Gastrocnemius medialis (tissue), 4 donors: ENCODE measurements around the gene RBM47. TPM values are rescaled to one million over a fixed set of nuclear protein-coding genes. Genes with fewer than 3 reads are reported as not detected.
"Not testable (repeated sequence)": the region's sequence is repeated elsewhere in the genome, so short reads cannot be mapped to it uniquely, and the experiment has no call there.

Source experiments
- ATAC-seq, 2 donors: fragments of 150-250 bp; one replicate each; pipeline ENCODE4 v1.9.1; 2016
- DNase-seq, 2 donors: peaks; one replicate each; pipeline ENCODE4 v3.0.0-alpha.2; 2019
- H3K27ac ChIP-seq, 4 donors: fragments of 200-600 bp; sonication (generic); 1 replicate in 1 of 4; 2 replicates in 3 of 4; pipeline ENCODE4 v1.5.1; 2016 to 2018; ENCODE audit warnings: mild to moderate bottlenecking in 2 of 4, moderate library complexity in 1 of 4
- H3K27me3 ChIP-seq, 3 donors: fragments of 200-600 bp; sonication (generic) in 2 of 3; 1 replicate in 1 of 3; 2 replicates in 2 of 3; pipeline versions ENCODE4 v1.5.1 to v1.6.0; 2016 to 2019; ENCODE audit warnings: mild to moderate bottlenecking in 1 of 3, moderate library complexity in 1 of 3
- H3K36me3 ChIP-seq, 2 donors: fragments of 200-600 bp; sonication (generic) in 1 of 2; one replicate each; pipeline ENCODE4 v1.5.1; 2017 to 2018
- H3K4me1 ChIP-seq, 2 donors: fragments of 200-600 bp; sonication (generic) in 1 of 2; one replicate each; pipeline ENCODE4 v1.5.1; 2016 to 2017; ENCODE audit warnings: mild to moderate bottlenecking in 2 of 2
- H3K4me3 ChIP-seq, 4 donors: fragments of 200-600 bp; sonication (generic) in 3 of 4; 1 replicate in 1 of 4; 2 replicates in 3 of 4; pipeline ENCODE4 v1.5.1; 2016 to 2019; ENCODE audit warnings: mild to moderate bottlenecking in 2 of 4
- H3K9me3 ChIP-seq, 3 donors: fragments of 200-600 bp; sonication (generic) in 2 of 3; 1 replicate in 1 of 3; 2 replicates in 2 of 3; pipeline ENCODE4 v1.5.1; 2016 to 2019
- POLR2A ChIP-seq, 2 donors: fragments of 450-650 bp; IDR thresholded peaks; one replicate each; pipeline ENCODE4 v1.6.1; 2017; ENCODE audit warnings: antibody characterized with exemption in 2 of 2, mild to moderate bottlenecking in 2 of 2, moderate library complexity in 2 of 2
- in situ Hi-C, 4 donors: fragments of 200-750 bp; cut with MboI; loops; one replicate each; pipeline versions ENCODE4 v1.15.0 to v1.8.0; 2017; ENCODE audit warnings: low sequenced_read_pairs in 4 of 4
- intact Hi-C: fragments of 100-400 bp; cut with DNase I; formaldehyde crosslinking; loops from one replicate; pipeline ENCODE4 v1.15.1; 2023; ENCODE audit warnings: low total_unique reads
- total RNA-seq, 4 donors: library from RNA; depleted of rRNA; stranded (reverse); fragments of >200 nt; gene quantifications; one replicate each; pipeline versions ENCODE4 v1.1.0 to v1.2.3, GENCODE V29; 2016
- TF ChIP-seq, protein P1 (sequence below), 5 experiments: fragments of 450-650 bp in 3 of 5; fragments of 200-600 bp in 2 of 5; sonication (generic) in 2 of 5; IDR thresholded peaks in 4 of 5; conservative IDR thresholded peaks in 1 of 5; 1 replicate in 4 of 5; 2 replicates in 1 of 5; pipeline ENCODE4 v1.5.1; 2016 to 2019; ENCODE audit warnings: antibody characterized with exemption in 5 of 5, mild to moderate bottlenecking in 3 of 5, moderate library complexity in 3 of 5

RBM47 gene
- total RNA-seq, 4 donors from 2014 or later: 1.5 to 8.7 (median 4.3) TPM

GRCh38 chr4:40546969-40547788 lies 82.5 kb downstream of the RBM47 start:
- H3K27me3 ChIP-seq: no peaks in the 10 kb centered on the region
- no peak for ATAC-seq
- no peak for TF ChIP-seq POLR2A (IDR thresholded peaks at IDR 0.05)
- TF ChIP-seq, protein P1, sequence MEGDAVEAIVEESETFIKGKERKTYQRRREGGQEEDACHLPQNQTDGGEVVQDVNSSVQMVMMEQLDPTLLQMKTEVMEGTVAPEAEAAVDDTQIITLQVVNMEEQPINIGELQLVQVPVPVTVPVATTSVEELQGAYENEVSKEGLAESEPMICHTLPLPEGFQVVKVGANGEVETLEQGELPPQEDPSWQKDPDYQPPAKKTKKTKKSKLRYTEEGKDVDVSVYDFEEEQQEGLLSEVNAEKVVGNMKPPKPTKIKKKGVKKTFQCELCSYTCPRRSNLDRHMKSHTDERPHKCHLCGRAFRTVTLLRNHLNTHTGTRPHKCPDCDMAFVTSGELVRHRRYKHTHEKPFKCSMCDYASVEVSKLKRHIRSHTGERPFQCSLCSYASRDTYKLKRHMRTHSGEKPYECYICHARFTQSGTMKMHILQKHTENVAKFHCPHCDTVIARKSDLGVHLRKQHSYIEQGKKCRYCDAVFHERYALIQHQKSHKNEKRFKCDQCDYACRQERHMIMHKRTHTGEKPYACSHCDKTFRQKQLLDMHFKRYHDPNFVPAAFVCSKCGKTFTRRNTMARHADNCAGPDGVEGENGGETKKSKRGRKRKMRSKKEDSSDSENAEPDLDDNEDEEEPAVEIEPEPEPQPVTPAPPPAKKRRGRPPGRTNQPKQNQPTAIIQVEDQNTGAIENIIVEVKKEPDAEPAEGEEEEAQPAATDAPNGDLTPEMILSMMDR (IDR thresholded peaks at IDR 0.05 in 4 of 5, conservative IDR thresholded peaks at IDR 0.05 in 1 of 5): no peak
- DNase-seq: no peak
- in situ Hi-C loops (no loop called here), intact Hi-C loops (no loop called here)
- no peak overlapping the region for H3K4me3 ChIP-seq
- H3K36me3 ChIP-seq: no peaks in the 10 kb centered on the region
- H3K27ac ChIP-seq: no peak overlapping the region
- no peaks in the 10 kb centered on the region for H3K9me3 ChIP-seq
- no peaks in the 10 kb centered on the region for H3K4me1 ChIP-seq

DNA sequence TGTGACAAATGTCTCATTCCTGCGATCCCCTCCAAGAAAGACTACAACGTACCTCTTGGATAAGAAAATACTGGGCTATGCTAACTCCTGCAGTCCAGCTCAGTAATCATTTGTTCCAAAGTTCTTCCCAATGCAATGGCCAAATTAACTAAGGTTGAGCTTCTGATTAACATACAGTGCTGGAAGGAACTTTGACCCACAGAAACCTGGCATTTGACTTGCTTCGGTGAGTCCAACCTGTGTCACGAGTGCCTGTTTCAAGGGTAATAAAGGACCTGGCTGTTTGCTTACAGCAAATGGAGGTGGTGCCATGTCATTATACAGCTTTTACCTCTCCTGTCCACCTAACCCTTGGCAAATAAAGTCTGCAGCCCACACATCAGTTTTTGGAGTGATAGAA lies 83.2 kb downstream of the RBM47 start:
- TF ChIP-seq, protein P1 (IDR thresholded peaks at IDR 0.05 in 4 of 5, conservative IDR thresholded peaks at IDR 0.05 in 1 of 5): no peak
- TF ChIP-seq POLR2A (IDR thresholded peaks at IDR 0.05): no peak
- ATAC-seq (no peak), DNase-seq (no peak)
- H3K4me3 ChIP-seq: no peak overlapping the region
- no peaks in the 10 kb centered on the region for H3K27me3 ChIP-seq
- in situ Hi-C loops: no loop called here
- no peaks in the 10 kb centered on the region for H3K36me3 ChIP-seq
- intact Hi-C loops: no loop called here
- no peaks in the 10 kb centered on the region for H3K9me3 ChIP-seq
- no peaks in the 10 kb centered on the region for H3K4me1 ChIP-seq
- no peak overlapping the region for H3K27ac ChIP-seq

DNA sequence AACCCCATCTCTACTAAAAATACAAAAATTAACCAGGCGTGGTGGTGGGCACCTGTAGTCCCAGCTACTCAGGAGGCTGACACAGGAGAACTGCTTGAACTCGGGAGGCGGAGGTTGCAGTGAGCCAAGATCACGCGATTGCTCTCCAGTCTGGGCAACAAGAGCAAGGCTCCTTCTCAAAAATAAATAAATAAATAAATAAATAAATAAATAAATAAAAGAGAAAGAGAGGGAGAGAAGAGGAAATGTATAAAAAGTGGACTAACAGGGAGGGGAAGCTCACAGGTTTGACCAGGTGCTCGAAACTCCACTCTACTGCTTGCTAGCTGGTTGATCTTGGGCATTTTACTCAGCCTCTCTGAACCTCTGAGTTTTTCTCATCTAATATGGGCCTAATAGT lies 84.2 kb downstream of the RBM47 start:
- H3K27ac ChIP-seq, H3K9me3 ChIP-seq, ATAC-seq, H3K27me3 ChIP-seq, H3K36me3 ChIP-seq, DNase-seq, intact Hi-C loops, H3K4me3 ChIP-seq, in situ Hi-C loops, H3K4me1 ChIP-seq: not testable (repeated sequence)

GRCh38 chr4:40544221-40544620 lies 85.4 kb downstream of the RBM47 start:
- ATAC-seq: no peak
- no peaks in the 10 kb centered on the region for H3K36me3 ChIP-seq
- intact Hi-C loops (no loop called here), in situ Hi-C loops (no loop called here)
- no peak for DNase-seq
- H3K4me3 ChIP-seq: no peak overlapping the region
- no peaks in the 10 kb centered on the region for H3K9me3 ChIP-seq
- no peaks in the 10 kb centered on the region for H3K4me1 ChIP-seq
- H3K27me3 ChIP-seq: no peaks in the 10 kb centered on the region
- H3K27ac ChIP-seq: no peak overlapping the region
- no peak for TF ChIP-seq POLR2A (IDR thresholded peaks at IDR 0.05)

DNA sequence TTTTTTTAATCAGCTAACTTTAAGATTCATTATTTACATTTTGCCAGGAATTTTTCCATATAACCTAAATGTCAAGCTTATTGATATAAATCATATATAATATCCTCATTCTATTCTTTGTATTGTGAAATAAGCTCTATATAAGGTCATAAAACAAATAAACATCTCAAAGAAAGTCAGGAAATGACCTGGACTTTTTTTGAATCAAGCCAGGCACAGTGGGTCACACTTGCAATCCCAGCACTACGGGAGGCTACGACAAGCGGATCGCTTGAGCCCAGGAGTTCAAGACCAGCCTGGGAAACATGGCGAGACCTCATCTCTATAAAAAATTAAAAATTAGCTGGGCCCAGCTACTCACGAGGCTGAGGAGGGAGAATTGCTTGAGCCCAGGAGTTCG lies 88.9 kb downstream of the RBM47 start:
- no peaks in the 10 kb centered on the region for H3K27me3 ChIP-seq
- ATAC-seq (no peak), DNase-seq (no peak)
- H3K36me3 ChIP-seq: no peaks in the 10 kb centered on the region
- TF ChIP-seq, protein P1 (IDR thresholded peaks at IDR 0.05 in 4 of 5, conservative IDR thresholded peaks at IDR 0.05 in 1 of 5): no peak
- no peak for TF ChIP-seq POLR2A (IDR thresholded peaks at IDR 0.05)
- H3K27ac ChIP-seq: no peak overlapping the region
- H3K9me3 ChIP-seq: no peaks in the 10 kb centered on the region
- no peaks in the 10 kb centered on the region for H3K4me1 ChIP-seq
- intact Hi-C loops: no loop called here
- no peak overlapping the region for H3K4me3 ChIP-seq
- in situ Hi-C loops: no loop called here

- Histone ChIP-seq H3K36me3 (no peaks in the 10 kb centered on the region), H3K27ac (no peak overlapping the region), H3K4me1 (no peaks in the 10 kb centered on the region), H3K4me3 (no peak overlapping the region), H3K27me3 (no peaks in the 10 kb centered on the region), H3K9me3 (no peaks in the 10 kb centered on the region)
- ATAC-seq (no peak), DNase-seq (no peak)
- in situ Hi-C loops: no loop called here
- intact Hi-C loops: no loop called here
- TF ChIP-seq POLR2A (IDR thresholded peaks at IDR 0.05): no peak
Measured at GRCh38 chr4:40536032-40536431, 93.6 kb downstream of the RBM47 start.
